HepG2 (cell line): ENCODE results near the gene DOCK10. TPM values are rescaled to one million over a fixed set of nuclear protein-coding genes. Genes with fewer than 3 reads are reported as not detected.

Experiments used
- ATAC-seq: fragments of 200-7000 bp; cut with Tn5 transposase; 3 replicates; pipeline ENCODE4 v1.9.1; 2020; ENCODE audit warnings: mild to moderate bottlenecking, moderate library complexity
- BruUV-seq: library from RNA; stranded (reverse); fragments of 400-500 nt; replicated peaks from 2 replicates; lab custom pipeline; 2021; lab: Mats Ljungman, UMichigan
- CTCF ChIA-PET: fragments of 300-600 bp; formaldehyde crosslinking; extraction: SDS; loops from one replicate; lab custom pipeline; 2021; ENCODE audit warnings: low total read pairs, inconsistent platforms, low intra/inter-chr PET ratio; lab: Yijun Ruan, JAX
- POLR2A ChIA-PET: fragments of 350-600 bp; sonication (Branson Sonifier 250); formaldehyde crosslinking; loops from one replicate; lab custom pipeline; 2020; ENCODE audit warnings: antibody characterized with exemption, inconsistent platforms; lab: Yijun Ruan, JAX
- DNase-seq: peaks from one replicate; pipeline ENCODE4 v3.0.0-alpha.2; 2015; ENCODE audit warnings: low spot score
- FAIRE-seq: peaks from 3 replicates; lab custom pipeline; 2011; peaks lifted over from hg19 to GRCh38; lab: Jason Lieb, UNC
- H2AFZ ChIP-seq: one replicate; pipeline ENCODE4 v1.6.1; 2011; ENCODE audit warnings: low read length, inconsistent platforms
- H3K27ac ChIP-seq: fragments of 300-600 bp; 3 replicates; pipeline ENCODE4 v1.8.0; 2011; ENCODE audit warnings: mixed run types, mild to moderate bottlenecking, mixed read lengths, low read length, inconsistent platforms; ENCODE audit not compliant: insufficient read depth; ENCODE audit errors: extremely low read length
- H3K27me3 ChIP-seq, 2 experiments: fragments of 200-600 bp in 1 of 2; 2 replicates in 1 of 2; 3 replicates in 1 of 2; pipeline versions ENCODE4 v1.6.0 to v1.8.0; 2011; ENCODE audit warnings: low read length in 2 of 2, mild to moderate bottlenecking in 2 of 2, moderate library complexity in 2 of 2, inconsistent platforms in 1 of 2; ENCODE audit not compliant: insufficient read depth in 2 of 2, control insufficient read depth in 1 of 2
- H3K36me3 ChIP-seq, 2 experiments: fragments of 200-600 bp in 1 of 2; replicated peaks in 1 of 2; 2 replicates in 1 of 2; 3 replicates in 1 of 2; pipeline versions ENCODE4 v1.5.1 to v1.8.0; 2011; ENCODE audit warnings: low read length in 2 of 2, inconsistent platforms in 1 of 2; ENCODE audit not compliant: insufficient read depth in 2 of 2, control insufficient read depth in 1 of 2
- H3K4me1 ChIP-seq: 2 replicates; pipeline ENCODE4 v1.5.1; 2012; ENCODE audit warnings: low read length, inconsistent platforms; ENCODE audit not compliant: insufficient read depth
- H3K4me2 ChIP-seq: 2 replicates; pipeline ENCODE4 v1.6.0; 2011; ENCODE audit warnings: low read depth, low read length, inconsistent platforms
- H3K4me3 ChIP-seq, 3 experiments: fragments of 200-600 bp in 1 of 3; sonication (generic), shearing (Covaris generic) in 1 of 3; replicated peaks in 1 of 3; 2 replicates each; pipeline ENCODE4 v1.5.1; 2011 to 2016; ENCODE audit warnings: low read length in 3 of 3, inconsistent platforms in 2 of 3, low read depth in 2 of 3, mild to moderate bottlenecking in 2 of 3, control low read depth in 1 of 3, mixed read lengths in 1 of 3; ENCODE audit not compliant: insufficient read depth in 1 of 3
- H3K79me2 ChIP-seq: one replicate; pipeline ENCODE4 v1.6.1; 2011; ENCODE audit warnings: low read length, inconsistent platforms; ENCODE audit not compliant: insufficient read depth
- H3K9ac ChIP-seq: 2 replicates; pipeline ENCODE4 v1.6.0; 2011; ENCODE audit warnings: mild to moderate bottlenecking, low read depth, low read length, inconsistent platforms; ENCODE audit not compliant: insufficient read depth
- H3K9me3 ChIP-seq: 2 replicates; pipeline ENCODE4 v1.5.1; 2012; ENCODE audit warnings: mild to moderate bottlenecking, low read length
- H4K20me1 ChIP-seq: 2 replicates; pipeline ENCODE4 v1.6.0; 2011; ENCODE audit warnings: inconsistent platforms, mild to moderate bottlenecking, low read length, moderate library complexity; ENCODE audit not compliant: insufficient read depth
- AGO2 ChIP-seq: fragments of 200-400 bp; formaldehyde crosslinking; optimal IDR thresholded peaks from 2 replicates; pipeline ENCODE3; 2017; ENCODE audit warnings: mild to moderate bottlenecking, low read depth, low read length, moderate library complexity
- FIP1L1 ChIP-seq: fragments of 200-400 bp; formaldehyde crosslinking; IDR thresholded peaks from 2 replicates; pipeline ENCODE4 v1.6.1; 2018; ENCODE audit warnings: low read depth, mild to moderate bottlenecking, low read length, moderate library complexity, borderline replicate concordance; ENCODE audit not compliant: insufficient read depth
- IKZF1 ChIP-seq: fragments of 450-650 bp; IDR thresholded peaks from 2 replicates; pipeline ENCODE4 v1.7.1; 2016
- MYPOP ChIP-seq: sonication (generic); formaldehyde crosslinking; IDR thresholded peaks from 2 replicates; pipeline ENCODE4 v1.8.1; 2023; ENCODE audit warnings: mild to moderate bottlenecking, moderate library complexity, missing genetic modification reagents
- NFAT5 ChIP-seq: sonication (generic); formaldehyde crosslinking; IDR thresholded peaks from 2 replicates; pipeline ENCODE4 v1.4.0; 2020; ENCODE audit warnings: missing genetic modification reagents
- SOX5 ChIP-seq: IDR thresholded peaks from 2 replicates; pipeline ENCODE4 v1.6.1; 2016; ENCODE audit warnings: borderline replicate concordance
- ZNF292 ChIP-seq: sonication (generic); formaldehyde crosslinking; IDR thresholded peaks from 2 replicates; pipeline ENCODE4 v1.8.1; 2022; ENCODE audit warnings: mild to moderate bottlenecking, low read depth, missing genetic modification reagents, borderline replicate concordance
- ZNF790 ChIP-seq: sonication (generic); formaldehyde crosslinking; IDR thresholded peaks from 2 replicates; pipeline ENCODE4 v1.8.0; 2022; ENCODE audit warnings: missing genetic modification reagents, mild to moderate bottlenecking, borderline replicate concordance
- WGBS: methylation state at CpG from one replicate; pipeline ENCODE4 v1.1.6; 2017; ENCODE audit warnings: low lambda C conversion rate; 5-methylcytosine and 5-hydroxymethylcytosine counted together
- in situ Hi-C: cut with HindIII; loops from 2 replicates; pipeline ENCODE4 v1.10.0; 2017; ENCODE audit warnings: low pct_unique_long_range_greater_than_20kb; ENCODE audit not compliant: extremely low pct_ligation_motif_present
- intact Hi-C: fragments of 100-400 bp; cut with micrococcal nuclease; formaldehyde crosslinking; loops from one replicate; pipeline ENCODE4 v1.10.0; 2022; ENCODE audit not compliant: unreplicated experiment
- polyA plus RNA-seq, 8 experiments: library from polyadenylated mRNA; depleted of rRNA in 3 of 8; stranded (reverse) in 7 of 8; unstranded in 1 of 8; fragments of >200 nt; fragmentation: Illumina TruSeq in 4 of 8; extraction: Trizol in 4 of 8; gene quantifications; 2 replicates each; pipeline versions ENCODE4 v1.2.1 to v1.2.3, GENCODE V29; 2011 to 2016; ENCODE audit warnings: low read depth in 4 of 8, missing spikeins in 1 of 8, mixed read lengths in 1 of 8; ENCODE audit not compliant: insufficient read depth in 1 of 8
- total RNA-seq, 5 experiments: library from RNA; depleted of rRNA; stranded (reverse); fragments of >200 nt; fragmentation: Illumina TruSeq; extraction: Trizol; gene quantifications; 2 replicates each; pipeline ENCODE4 v1.2.3, GENCODE V29; 2016; ENCODE audit warnings: low read depth in 1 of 5
- TF ChIP-seq, protein P1 (sequence below): sonication (generic); formaldehyde crosslinking; IDR thresholded peaks from 2 replicates; pipeline ENCODE4 v1.4.0; 2020; ENCODE audit warnings: missing genetic modification reagents
- TF ChIP-seq, protein P2 (sequence below): sonication (generic); formaldehyde crosslinking; IDR thresholded peaks from 2 replicates; pipeline ENCODE4 v1.9.0; 2021; ENCODE audit warnings: missing genetic modification reagents, borderline replicate concordance

DOCK10 gene
- total and polyA plus RNA-seq, 2 of the 13 experiments (the other 11 are each of a cell fraction or from before 2014, with no cell fraction given) = not detected

- in situ Hi-C loops = no loop called here
- Histone ChIP-seq H3K36me3 (no peaks in the 10 kb centered on the region), H3K9me3 (peaks cover 19% of the 10 kb centered on the region)
Observed at GRCh38 chr2:225072444-225072843, 30.2 kb upstream of the DOCK10 start.

More at GRCh38 chr2:225072444-225072843, 30.2 kb upstream of the DOCK10 start:
- no peaks in the 10 kb centered on the region for H3K79me2 ChIP-seq
- H3K4me3 ChIP-seq = no peak overlapping the region
- WGBS = 24% methylated on average over 2 of the region's 2 CpGs
- no peak for FAIRE-seq
- no peaks in the 10 kb centered on the region for H3K4me1 ChIP-seq
- TF ChIP-seq AGO2 (no peak), ZNF292 (CRISPR knock-in tag) (no peak), FIP1L1 (no peak), MYPOP (CRISPR knock-in tag) (no peak), SOX5 (no peak), NFAT5 (CRISPR knock-in tag) (no peak), IKZF1 (no peak), ZNF790 (CRISPR knock-in tag) (no peak)
- TF ChIP-seq, protein P1, sequence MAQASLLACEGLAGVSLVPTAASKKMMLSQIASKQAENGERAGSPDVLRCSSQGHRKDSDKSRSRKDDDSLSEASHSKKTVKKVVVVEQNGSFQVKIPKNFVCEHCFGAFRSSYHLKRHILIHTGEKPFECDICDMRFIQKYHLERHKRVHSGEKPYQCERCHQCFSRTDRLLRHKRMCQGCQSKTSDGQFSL (CRISPR knock-in tag) = no peak
- TF ChIP-seq, protein P2, sequence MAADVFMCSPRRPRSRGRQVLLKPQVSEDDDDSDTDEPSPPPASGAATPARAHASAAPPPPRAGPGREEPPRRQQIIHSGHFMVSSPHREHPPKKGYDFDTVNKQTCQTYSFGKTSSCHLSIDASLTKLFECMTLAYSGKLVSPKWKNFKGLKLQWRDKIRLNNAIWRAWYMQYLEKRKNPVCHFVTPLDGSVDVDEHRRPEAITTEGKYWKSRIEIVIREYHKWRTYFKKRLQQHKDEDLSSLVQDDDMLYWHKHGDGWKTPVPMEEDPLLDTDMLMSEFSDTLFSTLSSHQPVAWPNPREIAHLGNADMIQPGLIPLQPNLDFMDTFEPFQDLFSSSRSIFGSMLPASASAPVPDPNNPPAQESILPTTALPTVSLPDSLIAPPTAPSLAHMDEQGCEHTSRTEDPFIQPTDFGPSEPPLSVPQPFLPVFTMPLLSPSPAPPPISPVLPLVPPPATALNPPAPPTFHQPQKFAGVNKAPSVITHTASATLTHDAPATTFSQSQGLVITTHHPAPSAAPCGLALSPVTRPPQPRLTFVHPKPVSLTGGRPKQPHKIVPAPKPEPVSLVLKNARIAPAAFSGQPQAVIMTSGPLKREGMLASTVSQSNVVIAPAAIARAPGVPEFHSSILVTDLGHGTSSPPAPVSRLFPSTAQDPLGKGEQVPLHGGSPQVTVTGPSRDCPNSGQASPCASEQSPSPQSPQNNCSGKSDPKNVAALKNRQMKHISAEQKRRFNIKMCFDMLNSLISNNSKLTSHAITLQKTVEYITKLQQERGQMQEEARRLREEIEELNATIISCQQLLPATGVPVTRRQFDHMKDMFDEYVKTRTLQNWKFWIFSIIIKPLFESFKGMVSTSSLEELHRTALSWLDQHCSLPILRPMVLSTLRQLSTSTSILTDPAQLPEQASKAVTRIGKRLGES (CRISPR knock-in tag) = no peak
- TF ChIP-seq, all 625 proteins: peak for 0
- H4K20me1 ChIP-seq = no peaks in the 10 kb centered on the region
- BruUV-seq = no TSS peak
- intact Hi-C loops = no loop called here
- no peaks in the 10 kb centered on the region for H3K27me3 ChIP-seq
- ChIA-PET POLR2A (no interaction called here), CTCF (no interaction called here)
- no peak overlapping the region for H3K27ac ChIP-seq
- H3K4me2 ChIP-seq = no peak overlapping the region
- DNase-seq (no peak), ATAC-seq (no peak)
- no peak overlapping the region for H3K9ac ChIP-seq
- no peak overlapping the region for H2AFZ ChIP-seq
